AG10803 (cell line): ENCODE measurements around the gene CLEC16A.

Experiments used
- DNase-seq: peaks from one replicate; pipeline ENCODE4 v3.0.0; 2010; ENCODE audit warnings: low read depth
- H3K4me3 ChIP-seq: 2 replicates; pipeline ENCODE4 v1.5.1; 2011; ENCODE audit warnings: mild to moderate bottlenecking, low read length, control low read depth
- TF ChIP-seq, protein P1 (sequence below): conservative IDR thresholded peaks from 2 replicates; pipeline ENCODE4 v1.5.1; 2011; ENCODE audit warnings: mild to moderate bottlenecking, low read length, control low read depth, inconsistent platforms

CLEC16A gene

DNA sequence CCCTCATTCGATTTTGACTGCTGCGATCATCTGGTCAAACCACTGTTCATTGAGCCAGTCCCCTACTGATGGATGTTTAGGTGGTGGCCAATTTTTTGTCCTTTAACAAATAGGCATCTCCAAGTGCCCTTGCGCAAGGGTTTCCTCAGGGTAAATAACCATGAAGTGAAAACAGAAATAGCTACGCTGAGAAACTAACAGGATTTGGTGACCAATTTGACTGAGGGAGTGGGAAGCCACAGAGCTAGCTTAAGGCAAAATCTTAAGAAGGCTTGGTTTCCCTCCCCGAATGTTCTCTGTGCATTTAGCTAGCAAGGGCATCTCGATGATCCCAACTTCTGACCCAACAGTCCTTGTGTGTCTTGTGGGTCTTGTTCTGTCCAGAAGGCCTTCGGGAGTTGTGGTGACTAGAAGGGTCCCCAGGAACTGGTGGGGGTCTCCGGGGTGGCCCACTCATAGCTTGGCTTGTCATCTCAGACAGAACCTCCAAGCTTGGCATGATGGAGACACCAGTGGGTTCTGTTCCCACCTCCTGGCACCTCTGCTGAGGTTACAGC lies 194.5 kb downstream of the CLEC16A start:
- TF ChIP-seq, protein P1, sequence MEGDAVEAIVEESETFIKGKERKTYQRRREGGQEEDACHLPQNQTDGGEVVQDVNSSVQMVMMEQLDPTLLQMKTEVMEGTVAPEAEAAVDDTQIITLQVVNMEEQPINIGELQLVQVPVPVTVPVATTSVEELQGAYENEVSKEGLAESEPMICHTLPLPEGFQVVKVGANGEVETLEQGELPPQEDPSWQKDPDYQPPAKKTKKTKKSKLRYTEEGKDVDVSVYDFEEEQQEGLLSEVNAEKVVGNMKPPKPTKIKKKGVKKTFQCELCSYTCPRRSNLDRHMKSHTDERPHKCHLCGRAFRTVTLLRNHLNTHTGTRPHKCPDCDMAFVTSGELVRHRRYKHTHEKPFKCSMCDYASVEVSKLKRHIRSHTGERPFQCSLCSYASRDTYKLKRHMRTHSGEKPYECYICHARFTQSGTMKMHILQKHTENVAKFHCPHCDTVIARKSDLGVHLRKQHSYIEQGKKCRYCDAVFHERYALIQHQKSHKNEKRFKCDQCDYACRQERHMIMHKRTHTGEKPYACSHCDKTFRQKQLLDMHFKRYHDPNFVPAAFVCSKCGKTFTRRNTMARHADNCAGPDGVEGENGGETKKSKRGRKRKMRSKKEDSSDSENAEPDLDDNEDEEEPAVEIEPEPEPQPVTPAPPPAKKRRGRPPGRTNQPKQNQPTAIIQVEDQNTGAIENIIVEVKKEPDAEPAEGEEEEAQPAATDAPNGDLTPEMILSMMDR, result no peak
- no peak overlapping the region for H3K4me3 ChIP-seq
- no peak for DNase-seq

DNA sequence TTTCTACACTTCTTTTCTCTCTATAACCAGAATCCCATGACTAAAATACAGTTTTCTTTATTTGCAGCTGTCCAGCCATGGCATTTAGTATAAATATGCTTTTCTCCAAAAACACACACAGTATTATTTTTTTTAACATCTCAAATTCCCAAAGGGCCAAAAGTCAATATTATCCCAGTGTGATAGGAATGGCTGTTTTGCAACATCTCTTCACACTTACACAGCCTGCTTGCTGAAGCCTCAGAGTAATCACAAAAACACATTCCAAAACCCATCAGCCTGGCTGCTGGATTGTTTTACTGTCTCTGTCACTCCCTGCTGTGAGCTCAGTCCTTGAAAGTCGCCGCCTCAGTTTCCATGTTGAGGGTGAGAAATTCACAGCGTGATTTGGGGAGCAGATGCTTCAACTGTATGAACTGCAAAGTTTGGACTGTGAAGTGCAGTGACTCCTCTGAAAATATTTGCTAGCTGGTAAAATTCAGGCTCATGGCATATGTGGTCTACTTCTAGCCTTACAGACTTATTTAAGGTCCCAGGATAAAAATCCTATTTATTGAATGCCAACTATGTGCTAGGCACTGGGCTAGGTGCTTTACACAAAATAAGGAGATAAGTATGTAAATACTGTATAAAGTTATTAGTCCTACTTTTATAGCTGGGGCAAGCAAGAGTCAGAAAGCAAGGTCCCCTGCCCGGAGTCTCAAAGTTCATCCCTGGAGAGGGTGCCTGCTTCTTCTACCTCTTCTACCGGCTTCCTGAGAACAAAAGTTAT lies 195.1 kb downstream of the CLEC16A start:
- peak; percentile 71 for DNase-seq
- no peak overlapping the region for H3K4me3 ChIP-seq
- TF ChIP-seq, protein P1, result no peak

DNA sequence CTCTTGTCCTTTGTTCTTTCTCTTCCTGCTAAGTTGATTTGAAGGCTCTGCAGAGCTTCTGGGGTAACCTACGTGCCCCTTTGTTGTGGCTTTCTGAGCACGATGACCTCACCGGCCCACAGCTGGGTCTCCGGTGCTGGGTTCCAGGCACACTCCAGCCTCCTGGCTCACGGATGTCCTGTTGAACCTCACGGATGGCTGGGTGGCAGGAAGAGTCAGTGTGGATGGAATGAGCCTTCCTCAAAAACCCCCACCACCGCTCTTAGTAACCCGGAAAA lies 195.7 kb downstream of the CLEC16A start:
- TF ChIP-seq, protein P1, result no peak
- no peak for DNase-seq
- no peak overlapping the region for H3K4me3 ChIP-seq

DNA sequence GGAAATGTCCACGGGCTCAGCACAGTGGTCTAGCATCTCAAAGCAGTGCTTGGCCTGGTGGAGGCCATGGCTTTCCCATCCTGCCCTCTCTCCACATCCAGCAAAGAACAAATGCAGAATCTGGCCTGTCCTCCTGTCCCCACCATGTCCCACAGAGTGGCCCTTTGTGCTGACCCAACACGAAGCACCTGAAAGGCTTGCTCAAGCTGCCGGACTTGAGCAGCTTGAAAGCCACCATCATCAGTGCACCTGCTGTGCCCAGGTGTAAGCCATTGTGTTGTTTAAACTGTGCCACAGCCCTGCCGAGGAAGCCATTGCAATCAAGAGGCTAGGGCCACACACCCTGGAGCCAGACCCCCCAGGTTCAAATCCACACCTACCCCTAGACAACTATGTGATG lies 196.1 kb downstream of the CLEC16A start:
- TF ChIP-seq, protein P1, result no peak
- DNase-seq, result no peak
- H3K4me3 ChIP-seq, result no peak overlapping the region

DNA sequence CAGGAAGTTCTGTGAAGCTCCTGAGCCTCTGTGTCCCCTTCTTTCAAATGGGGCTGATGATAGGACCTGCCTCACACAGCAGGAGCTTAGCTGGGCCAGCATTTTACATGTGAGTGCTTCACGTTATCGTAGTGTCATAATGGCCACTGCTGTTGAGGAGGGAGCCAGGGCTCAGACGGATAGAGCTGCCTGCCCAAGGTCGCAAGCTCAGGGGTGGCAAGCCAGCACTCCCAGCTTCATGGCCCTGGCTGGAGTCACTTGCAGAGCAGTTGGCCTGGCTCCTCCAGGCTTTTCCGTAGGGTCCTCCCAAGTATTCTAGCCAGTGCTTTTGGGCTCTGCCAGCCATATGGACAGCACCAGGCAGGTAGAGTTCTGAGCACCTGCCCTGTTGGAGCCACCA lies 196.5 kb downstream of the CLEC16A start:
- TF ChIP-seq, protein P1, result no peak
- no peak for DNase-seq
- H3K4me3 ChIP-seq, result no peak overlapping the region

DNA sequence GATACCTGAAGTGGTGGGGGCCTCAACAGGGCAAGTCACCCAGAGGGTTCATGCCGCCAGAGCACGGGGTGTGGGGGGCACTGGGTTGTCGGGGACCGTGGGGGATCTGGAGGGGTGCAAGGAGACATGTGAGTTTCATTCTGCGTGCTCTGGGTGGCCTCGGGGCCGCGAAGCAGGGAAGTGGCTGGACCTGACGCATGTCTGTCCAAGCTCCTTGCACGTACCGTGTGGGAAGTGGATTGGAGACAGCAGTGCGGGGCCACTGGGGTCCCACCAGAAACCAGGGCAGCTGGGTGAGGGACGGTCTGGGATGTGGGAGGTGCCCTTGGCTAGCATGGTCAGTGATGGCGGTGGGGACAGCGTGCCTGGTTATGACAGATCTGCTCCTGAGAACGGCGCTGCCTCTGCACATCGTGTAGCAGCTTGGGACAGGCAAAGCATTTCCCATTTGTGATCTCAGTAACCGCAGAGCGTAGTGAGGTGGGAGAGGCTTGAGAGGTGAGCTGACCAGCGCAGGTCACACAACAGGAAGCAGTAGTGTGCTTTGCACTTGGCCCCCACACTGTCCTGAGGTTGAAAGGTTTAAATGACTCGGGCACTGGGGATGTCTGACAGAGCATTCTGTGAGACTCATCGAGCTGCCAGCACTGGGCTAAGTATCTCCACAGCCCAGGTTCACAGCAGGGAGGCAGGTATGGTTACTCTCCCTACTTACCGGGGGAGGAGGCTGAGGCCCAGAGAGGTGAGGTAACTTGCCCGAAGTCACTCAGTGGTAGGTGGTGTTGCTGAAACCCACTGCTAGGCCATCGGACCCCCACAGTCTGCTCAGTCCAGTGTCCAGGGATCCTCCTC lies 197.3 kb downstream of the CLEC16A start:
- no peak for DNase-seq
- H3K4me3 ChIP-seq, result no peak overlapping the region
- TF ChIP-seq, protein P1, result no peak
